ENCODE measurements around the gene GSG1L.
"Not testable (repeated sequence)": the region's sequence is repeated elsewhere in the genome, so short reads cannot be mapped to it uniquely, and the experiment has no call there.

GSG1L gene

GRCh38 chr16:27952811-27953210, 110.7 kb downstream of the GSG1L start:
- FAIRE-seq (no peak), DNase-seq (ENCODE audit: insufficient read length, low spot score) (no peak)
- TF ChIP-seq POLR2AphosphoS5 (IDR thresholded peaks at IDR 0.05; ENCODE audit: low read depth, low read length) (no peak), SPI1 (IDR thresholded peaks at IDR 0.05; ENCODE audit: low read depth, low read length) (no peak), POLR2A (IDR thresholded peaks at IDR 0.05; ENCODE audit: low read depth, low read length) (no peak), POU2F2 (IDR thresholded peaks at IDR 0.05; ENCODE audit: low read depth, low read length) (no peak), PAX5 (IDR thresholded peaks at IDR 0.05; ENCODE audit: insufficient read depth, low read length, severe bottlenecking) (no peak), TAF1 (IDR thresholded peaks at IDR 0.05; ENCODE audit: low read depth, low read length) (no peak)

DNA sequence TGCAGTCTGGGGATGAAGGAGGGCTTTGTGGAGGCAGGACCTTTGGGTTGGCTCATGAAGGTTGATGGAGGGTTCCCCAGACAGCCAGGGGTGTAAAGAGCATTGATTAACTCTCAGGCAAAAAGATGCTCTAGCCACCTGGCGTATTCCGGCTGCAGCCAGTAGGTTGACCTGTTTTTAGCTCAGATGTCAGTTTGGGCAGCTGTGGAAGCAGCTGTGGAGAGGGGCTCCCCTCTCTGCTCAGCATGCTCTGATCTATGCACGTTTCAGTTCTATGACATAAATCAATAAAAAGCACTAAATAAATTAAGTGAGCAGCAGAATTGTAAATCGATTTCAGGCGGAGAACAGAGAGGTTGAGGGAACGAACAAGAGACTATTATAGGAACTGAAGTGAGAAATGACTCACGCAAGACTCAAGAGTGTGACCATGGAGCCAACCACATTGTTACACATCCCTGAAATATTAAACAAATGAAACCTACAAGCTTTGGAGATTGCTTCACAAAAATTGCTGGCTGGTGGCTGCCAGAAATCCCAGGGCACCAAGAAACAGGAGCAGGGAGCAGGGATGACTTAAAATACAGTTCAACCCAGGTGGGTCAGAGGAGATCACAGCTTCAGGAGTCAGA, 111.9 kb downstream of the GSG1L start:
- TF ChIP-seq POLR2A (IDR thresholded peaks at IDR 0.05; ENCODE audit: low read depth, low read length) (no peak), TAF1 (IDR thresholded peaks at IDR 0.05; ENCODE audit: low read depth, low read length) (no peak), POLR2AphosphoS5 (IDR thresholded peaks at IDR 0.05; ENCODE audit: low read depth, low read length) (no peak), SPI1 (IDR thresholded peaks at IDR 0.05; ENCODE audit: low read depth, low read length) (no peak), POU2F2 (IDR thresholded peaks at IDR 0.05; ENCODE audit: low read depth, low read length) (no peak), PAX5 (IDR thresholded peaks at IDR 0.05; ENCODE audit: insufficient read depth, low read length, severe bottlenecking) (no peak)
- DNase-seq (ENCODE audit: insufficient read length, low spot score) = no peak
- FAIRE-seq = no peak

DNA sequence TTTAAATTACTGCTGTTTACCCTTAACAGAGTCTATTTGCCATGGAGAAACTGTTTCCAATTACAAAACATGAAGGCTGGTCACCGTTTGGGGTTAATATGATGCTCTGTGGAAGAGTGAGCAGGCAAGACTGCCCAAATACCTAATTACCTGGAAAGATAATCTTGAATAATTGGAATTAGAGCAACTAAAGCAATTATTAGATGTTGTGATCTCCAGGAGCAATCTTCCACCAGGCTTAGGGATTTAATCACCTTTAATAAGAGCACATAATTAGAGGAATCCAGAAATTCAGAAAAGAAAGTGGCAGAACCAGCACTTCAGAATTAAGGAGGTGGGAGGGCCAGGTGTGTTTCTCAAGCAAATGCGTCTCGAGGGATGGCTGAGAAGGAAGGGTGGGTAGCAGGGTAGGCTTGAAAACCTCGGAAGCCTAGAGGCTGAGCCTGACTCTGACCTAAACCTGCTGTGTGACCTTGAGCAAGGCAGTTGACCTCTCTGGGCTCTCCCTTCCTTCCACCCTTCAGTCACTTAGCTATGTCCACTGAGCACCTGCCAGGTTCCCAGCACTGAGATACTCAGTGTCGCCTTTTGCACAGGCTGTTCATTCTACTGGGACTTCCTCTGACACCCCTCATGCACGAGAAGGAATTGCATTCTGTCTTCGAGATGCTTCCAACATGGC, 113.2 kb downstream of the GSG1L start:
- FAIRE-seq (no peak), DNase-seq (ENCODE audit: insufficient read length, low spot score) (no peak)
- TF ChIP-seq POLR2A (IDR thresholded peaks at IDR 0.05; ENCODE audit: low read depth, low read length) (no peak), PAX5 (IDR thresholded peaks at IDR 0.05; ENCODE audit: insufficient read depth, low read length, severe bottlenecking) (no peak), SPI1 (IDR thresholded peaks at IDR 0.05; ENCODE audit: low read depth, low read length) (no peak), POLR2AphosphoS5 (IDR thresholded peaks at IDR 0.05; ENCODE audit: low read depth, low read length) (no peak), POU2F2 (IDR thresholded peaks at IDR 0.05; ENCODE audit: low read depth, low read length) (no peak), TAF1 (IDR thresholded peaks at IDR 0.05; ENCODE audit: low read depth, low read length) (no peak)

DNA sequence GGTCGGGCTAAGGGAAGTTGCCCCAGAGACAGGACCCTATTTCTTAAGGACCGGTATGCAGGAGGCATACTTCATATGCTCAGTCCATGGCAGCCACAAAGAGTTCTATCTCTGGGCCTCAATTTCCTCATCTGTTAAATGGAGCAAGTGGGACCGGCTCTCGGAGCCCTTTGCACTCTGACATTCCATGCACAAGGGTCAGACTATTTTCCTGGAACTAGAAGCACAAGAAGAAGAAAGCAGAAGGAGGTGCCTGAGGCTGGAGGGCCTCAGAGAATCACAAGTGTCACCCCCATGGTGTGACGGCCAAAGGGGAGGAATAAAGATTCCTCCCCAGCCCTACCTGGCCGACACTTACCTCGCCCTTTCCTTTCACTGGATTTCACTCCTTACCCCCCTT, 115.8 kb downstream of the GSG1L start:
- DNase-seq (ENCODE audit: insufficient read length, low spot score) (no peak), FAIRE-seq (no peak)
- TF ChIP-seq SPI1 (IDR thresholded peaks at IDR 0.05; ENCODE audit: low read depth, low read length) = no peak
- TF ChIP-seq POLR2AphosphoS5 (IDR thresholded peaks at IDR 0.05; ENCODE audit: low read depth, low read length) = no peak
- no peak for TF ChIP-seq TAF1 (IDR thresholded peaks at IDR 0.05; ENCODE audit: low read depth, low read length)
- TF ChIP-seq POLR2A (IDR thresholded peaks at IDR 0.05; ENCODE audit: low read depth, low read length) = no peak
- no peak for TF ChIP-seq PAX5 (IDR thresholded peaks at IDR 0.05; ENCODE audit: insufficient read depth, low read length, severe bottlenecking)
- no peak for TF ChIP-seq POU2F2 (IDR thresholded peaks at IDR 0.05; ENCODE audit: low read depth, low read length)

DNA sequence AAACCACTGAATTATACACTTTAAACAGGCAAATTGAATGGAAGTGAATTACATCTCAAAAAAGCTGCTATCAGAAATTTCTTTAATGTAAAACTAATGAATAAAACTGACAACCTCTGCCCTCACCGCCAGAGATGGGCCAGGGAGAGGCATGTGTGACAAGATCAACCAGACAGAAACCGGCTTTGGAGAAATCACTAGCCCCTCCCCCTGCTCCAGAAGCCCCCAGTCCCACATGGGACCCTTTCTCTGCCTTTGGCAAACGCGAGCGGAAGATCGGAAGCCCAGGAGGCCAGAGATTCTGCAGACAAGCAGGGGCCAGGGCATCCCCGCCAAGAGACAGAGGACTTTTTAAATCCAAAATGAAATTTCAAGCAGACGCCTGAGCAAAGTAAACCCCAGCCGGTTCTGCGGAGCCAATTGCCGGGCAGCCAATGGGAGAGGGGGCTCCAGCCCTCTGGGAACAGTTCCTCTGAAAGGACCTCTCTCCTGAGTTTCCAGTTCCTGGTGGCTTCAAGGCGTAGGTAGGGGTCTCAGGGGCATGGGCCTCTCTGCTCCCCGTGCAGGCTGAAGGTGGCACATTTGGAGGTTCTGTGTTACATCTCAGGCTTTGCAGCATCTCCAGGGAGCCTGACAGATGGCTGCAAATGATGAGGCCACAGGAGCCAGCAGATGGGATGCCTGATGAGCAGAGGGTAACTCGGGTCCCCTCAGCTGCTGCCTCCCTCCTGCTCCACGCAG, 118.1 kb downstream of the GSG1L start:
- TF ChIP-seq TAF1 (IDR thresholded peaks at IDR 0.05; ENCODE audit: low read depth, low read length) (no peak), POU2F2 (IDR thresholded peaks at IDR 0.05; ENCODE audit: low read depth, low read length) (no peak)
- DNase-seq (ENCODE audit: insufficient read length, low spot score) (no peak), FAIRE-seq (no peak)

DNA sequence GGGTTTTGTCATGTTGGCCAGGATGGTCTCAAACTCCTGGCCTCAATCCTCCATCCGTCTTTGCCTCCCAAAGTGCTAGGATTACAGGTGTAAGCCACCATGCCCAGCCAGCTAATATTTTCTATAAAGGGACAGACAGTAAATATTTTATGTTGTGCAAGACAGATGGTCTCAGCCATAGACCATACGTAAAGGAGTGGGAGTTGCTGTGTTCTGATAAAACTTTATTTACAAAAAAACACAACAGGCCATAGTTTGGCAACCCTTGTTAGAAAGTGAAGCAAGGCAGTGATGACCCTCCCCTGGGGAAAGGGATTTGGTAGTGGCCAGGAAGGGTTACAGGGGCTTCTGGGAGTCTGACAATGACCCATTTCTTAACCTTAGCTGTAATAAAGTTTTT, 119.7 kb downstream of the GSG1L start:
- TF ChIP-seq SPI1 (IDR thresholded peaks at IDR 0.05; ENCODE audit: low read depth, low read length) = no peak
- TF ChIP-seq PAX5 (IDR thresholded peaks at IDR 0.05; ENCODE audit: insufficient read depth, low read length, severe bottlenecking) = no peak
- TF ChIP-seq POU2F2 (IDR thresholded peaks at IDR 0.05; ENCODE audit: low read depth, low read length) = no peak
- TF ChIP-seq TAF1 (IDR thresholded peaks at IDR 0.05; ENCODE audit: low read depth, low read length) = no peak
- no peak for TF ChIP-seq POLR2AphosphoS5 (IDR thresholded peaks at IDR 0.05; ENCODE audit: low read depth, low read length)
- TF ChIP-seq POLR2A (IDR thresholded peaks at IDR 0.05; ENCODE audit: low read depth, low read length) = no peak
- DNase-seq (ENCODE audit: insufficient read length, low spot score) = no peak
- FAIRE-seq = no peak

DNA sequence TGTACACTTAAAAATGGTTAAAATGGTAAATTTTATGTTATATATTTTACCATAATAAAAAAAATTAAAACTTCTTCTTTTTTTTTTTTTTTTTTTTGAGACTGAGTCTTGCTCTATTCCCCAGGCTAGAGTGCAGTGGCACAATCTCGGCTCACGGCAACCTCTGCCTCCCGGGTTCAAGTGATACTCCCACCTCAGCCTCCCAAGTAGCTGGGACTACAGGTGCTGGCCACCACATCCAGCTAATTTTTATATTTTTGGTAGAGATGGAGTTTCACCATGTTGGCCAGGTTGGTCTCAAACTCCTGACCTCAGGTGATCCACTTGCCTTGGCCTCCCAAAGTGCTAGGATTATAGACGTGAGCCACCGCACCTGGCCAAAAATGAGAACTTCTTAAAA, 121.4 kb downstream of the GSG1L start:
- FAIRE-seq; DNase-seq (ENCODE audit: insufficient read length, low spot score): not testable (repeated sequence)

- TF ChIP-seq POU2F2 (IDR thresholded peaks at IDR 0.05; ENCODE audit: low read depth, low read length) (no peak), PAX5 (IDR thresholded peaks at IDR 0.05; ENCODE audit: insufficient read depth, low read length, severe bottlenecking) (no peak), POLR2AphosphoS5 (IDR thresholded peaks at IDR 0.05; ENCODE audit: low read depth, low read length) (no peak), SPI1 (IDR thresholded peaks at IDR 0.05; ENCODE audit: low read depth, low read length) (no peak), POLR2A (IDR thresholded peaks at IDR 0.05; ENCODE audit: low read depth, low read length) (no peak), TAF1 (IDR thresholded peaks at IDR 0.05; ENCODE audit: low read depth, low read length) (no peak)
- no peak for FAIRE-seq
- no peak for DNase-seq (ENCODE audit: insufficient read length, low spot score)
Observed at GRCh38 chr16:27935076-27935475, 128.4 kb downstream of the GSG1L start.

- TF ChIP-seq PAX5 (IDR thresholded peaks at IDR 0.05; ENCODE audit: insufficient read depth, low read length, severe bottlenecking) (no peak), POLR2AphosphoS5 (IDR thresholded peaks at IDR 0.05; ENCODE audit: low read depth, low read length) (no peak)
- DNase-seq (ENCODE audit: insufficient read length, low spot score) = no peak
- FAIRE-seq = no peak
Observed at GRCh38 chr16:27932542-27933135, 130.9 kb downstream of the GSG1L start.
